Activated T-helper 1 cell treated with anti-CD3 and anti-CD28 coated beads, Interleukin-12 subunit alpha, Interleukin-12 subunit beta, Interleukin-2, Interleukin-4 antibody, amounts not matched to agents 30 ng/mL and 10 ng/mL and 1 ng/mL, durations not matched to agents 14 hours and 24 hours and 36 hours (primary cell): Measurements from ENCODE around the gene PPFIBP2. TPM values are rescaled to one million over a fixed set of nuclear protein-coding genes. Genes with fewer than 3 reads are reported as not detected.

Experiments used
- DNase-seq: peaks from one replicate; pipeline ENCODE4 v3.0.0; 2021; ENCODE audit warnings: low spot score
- H3K27ac Mint-ChIP-seq: one replicate; pipeline ENCODE4 v1.8.0; 2021; ENCODE audit warnings: mild to moderate bottlenecking, mixed read lengths
- H3K27me3 Mint-ChIP-seq: one replicate; pipeline ENCODE4 v1.8.0; 2022; ENCODE audit warnings: mild to moderate bottlenecking, moderate library complexity, mixed read lengths; ENCODE audit not compliant: insufficient read depth
- H3K36me3 Mint-ChIP-seq: one replicate; pipeline ENCODE4 v1.8.0; 2021; ENCODE audit warnings: low read depth, mixed read lengths
- H3K4me1 Mint-ChIP-seq: one replicate; pipeline ENCODE4 v1.8.0; 2021; ENCODE audit warnings: low read depth, mixed read lengths
- H3K4me3 Mint-ChIP-seq: one replicate; pipeline ENCODE4 v1.8.0; 2021; ENCODE audit warnings: mild to moderate bottlenecking, moderate library complexity, mixed read lengths
- H3K9me3 Mint-ChIP-seq: one replicate; pipeline ENCODE4 v1.8.0; 2021; ENCODE audit warnings: mixed read lengths
- intact Hi-C: fragments of 100-400 bp; cut with micrococcal nuclease; formaldehyde crosslinking; loops from one replicate; pipeline ENCODE4 v1.15.1; 2024
- total RNA-seq: library from RNA; stranded (reverse); gene quantifications from 2 replicates; pipeline ENCODE4 v1.2.3, GENCODE V29; 2022

The PPFIBP2 gene
- total RNA-seq, 1 donor from 2014 or later, result 0.62 TPM

DNA sequence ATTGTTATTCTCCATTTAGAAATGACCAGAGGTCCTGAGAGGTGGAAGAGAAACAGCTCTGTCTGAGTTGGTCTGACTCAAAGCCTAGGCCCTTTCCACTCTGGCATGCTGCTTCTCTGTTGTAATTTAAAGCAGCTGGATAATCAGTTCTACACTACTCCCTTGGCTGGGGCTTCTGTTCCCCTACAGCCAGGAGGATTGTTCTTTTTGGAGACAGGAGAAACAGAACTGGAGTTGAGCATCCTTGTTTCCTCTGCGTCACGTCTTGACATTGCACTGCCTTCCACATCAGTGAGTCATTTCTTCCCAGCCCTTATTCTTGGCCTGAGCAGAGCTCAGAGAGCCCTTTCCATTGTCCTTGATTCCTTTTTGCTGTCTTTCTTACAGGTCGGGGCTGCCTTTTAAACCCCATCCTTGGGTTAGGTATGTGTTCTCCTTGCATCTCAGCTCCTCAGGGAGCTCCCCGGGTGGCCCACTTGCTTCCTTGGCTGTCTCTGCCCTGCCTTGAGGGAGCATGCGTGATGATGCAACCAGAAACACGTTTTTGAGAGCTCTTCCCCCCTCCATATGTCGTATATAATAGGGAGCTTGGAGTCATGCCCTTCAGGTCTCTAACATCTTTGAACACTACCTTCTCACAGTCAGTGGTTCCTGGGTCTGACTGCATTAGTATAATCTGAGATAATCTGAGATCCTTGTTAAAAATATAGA lies 123.8 kb downstream of the PPFIBP2 start:
- Mint-ChIP-seq H3K27me3 (peaks cover 3% of the 10 kb centered on the region), H3K4me3 (no peak overlapping the region), H3K27ac (no peak overlapping the region), H3K9me3 (no peaks in the 10 kb centered on the region), H3K4me1 (no peaks in the 10 kb centered on the region), H3K36me3 (no peaks in the 10 kb centered on the region)
- intact Hi-C loops, result no loop called here
- DNase-seq, result no peak

DNA sequence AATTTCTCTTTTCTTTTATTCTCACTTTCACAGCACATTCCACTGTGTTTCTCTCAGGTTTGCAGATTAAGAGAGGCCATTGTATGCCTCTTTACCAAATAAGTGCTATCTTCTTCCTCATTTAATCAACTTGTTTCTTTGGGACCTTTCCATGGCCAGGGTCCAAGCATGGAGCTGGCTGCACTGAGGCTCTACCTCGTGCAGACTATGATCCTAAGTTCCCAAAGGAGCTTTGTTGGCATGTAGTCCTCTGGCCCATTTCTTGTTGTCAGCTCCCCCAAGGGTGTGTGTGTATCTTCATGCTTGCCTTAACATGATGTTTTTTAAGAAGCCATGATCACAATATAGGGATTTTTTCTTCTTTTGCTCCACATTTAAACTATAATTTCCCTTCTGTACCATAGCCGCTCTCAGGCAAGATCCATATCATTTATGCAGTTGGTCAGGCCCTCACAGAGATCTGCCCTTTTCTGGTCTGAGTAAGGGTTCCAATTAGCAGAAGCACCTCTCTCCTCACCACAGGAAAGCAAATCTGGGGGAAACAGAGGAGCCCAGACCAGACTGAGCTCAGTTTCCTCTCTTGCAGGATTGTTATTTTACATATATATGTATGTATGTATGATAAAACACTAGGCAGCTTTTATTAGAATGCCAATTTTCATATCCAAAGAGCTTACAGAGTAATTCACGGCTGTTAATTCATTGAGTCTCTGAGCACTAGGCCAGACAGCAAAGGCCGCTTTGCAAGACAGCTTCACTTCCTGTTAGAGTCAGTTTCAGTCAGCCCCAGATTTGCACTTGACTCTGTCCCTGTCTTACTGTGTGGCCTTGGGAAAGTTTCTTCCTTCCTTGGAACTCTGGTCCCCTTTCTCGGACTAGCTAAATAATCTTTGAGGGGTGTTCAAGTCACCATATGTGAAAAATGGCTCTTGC lies 125.2 kb downstream of the PPFIBP2 start:
- no peak for DNase-seq
- Mint-ChIP-seq H3K4me1 (no peaks in the 10 kb centered on the region), H3K9me3 (no peaks in the 10 kb centered on the region), H3K27me3 (peaks cover 3% of the 10 kb centered on the region), H3K27ac (no peak overlapping the region), H3K4me3 (no peak overlapping the region), H3K36me3 (no peaks in the 10 kb centered on the region)
- intact Hi-C loops, result no loop called here

DNA sequence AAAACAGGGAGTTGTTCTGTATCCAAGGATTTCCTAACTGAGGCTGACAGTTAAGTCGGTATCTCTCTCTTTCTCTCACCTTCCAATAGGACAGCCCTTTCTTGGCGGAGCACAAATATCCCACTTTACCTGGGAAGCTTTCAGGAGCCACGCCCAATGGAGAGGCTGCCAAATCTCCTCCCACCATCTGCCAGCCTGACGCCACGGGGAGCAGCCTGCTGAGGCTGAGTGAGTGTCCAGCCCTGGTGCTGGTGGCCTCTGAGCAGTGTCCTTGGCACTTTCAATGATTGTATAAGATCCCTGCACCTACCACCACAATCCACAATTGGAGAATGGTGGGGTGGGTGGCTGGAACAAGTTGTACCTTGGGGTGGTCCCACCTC lies 125.8 kb downstream of the PPFIBP2 start:
- H3K27me3 Mint-ChIP-seq, result peaks cover 3% of the 10 kb centered on the region
- no peaks in the 10 kb centered on the region for H3K36me3 Mint-ChIP-seq
- no peaks in the 10 kb centered on the region for H3K4me1 Mint-ChIP-seq
- H3K27ac Mint-ChIP-seq, result no peak overlapping the region
- H3K4me3 Mint-ChIP-seq, result no peak overlapping the region
- no peaks in the 10 kb centered on the region for H3K9me3 Mint-ChIP-seq
- DNase-seq, result no peak
- intact Hi-C loops, result no loop called here

DNA sequence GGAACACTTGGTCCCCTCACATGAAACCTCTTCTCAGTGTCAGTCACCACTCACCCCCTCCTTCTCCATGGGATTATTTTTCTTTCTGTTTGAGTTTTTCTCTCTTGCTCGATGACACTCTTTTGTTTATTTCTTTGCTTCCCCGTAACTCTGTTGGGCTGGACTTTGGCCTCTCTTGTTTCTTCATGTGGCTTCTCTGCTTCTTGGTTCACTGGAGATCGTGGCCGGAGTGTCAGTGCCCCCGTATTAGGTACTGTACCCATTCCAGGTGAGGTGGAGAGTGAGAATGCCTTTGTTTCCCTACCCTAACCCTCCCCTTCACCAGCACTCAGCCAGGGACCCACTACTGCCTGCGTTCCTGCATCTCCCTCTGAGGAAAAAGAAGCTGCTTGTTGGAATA lies 127.0 kb downstream of the PPFIBP2 start:
- DNase-seq, result no peak
- no peak overlapping the region for H3K27ac Mint-ChIP-seq
- H3K4me3 Mint-ChIP-seq, result no peak overlapping the region
- H3K4me1 Mint-ChIP-seq, result no peaks in the 10 kb centered on the region
- no peaks in the 10 kb centered on the region for H3K36me3 Mint-ChIP-seq
- peaks cover 3% of the 10 kb centered on the region for H3K27me3 Mint-ChIP-seq
- intact Hi-C loops, result no loop called here
- H3K9me3 Mint-ChIP-seq, result no peaks in the 10 kb centered on the region

DNA sequence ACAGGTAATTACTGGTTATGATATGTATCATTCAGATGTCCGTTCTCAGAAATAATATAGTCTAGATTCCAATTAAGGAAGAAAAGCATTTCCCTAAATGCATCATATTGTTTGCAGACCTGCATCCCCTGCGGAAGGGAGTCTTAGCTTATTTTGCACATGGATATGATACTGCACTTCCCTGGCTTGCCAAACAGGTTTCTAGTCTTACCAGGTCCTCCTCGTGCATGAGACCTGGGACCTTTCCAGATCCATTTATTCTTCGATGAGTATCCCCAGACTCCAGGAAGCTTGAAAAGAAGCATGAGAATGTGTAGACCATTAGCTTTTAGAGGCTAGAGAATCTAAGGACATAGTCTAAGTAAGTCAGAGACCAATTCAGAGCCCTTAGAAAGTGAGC lies 128.9 kb downstream of the PPFIBP2 start:
- H3K27ac Mint-ChIP-seq, result no peak overlapping the region
- peaks cover 3% of the 10 kb centered on the region for H3K27me3 Mint-ChIP-seq
- intact Hi-C loops, result no loop called here
- DNase-seq, result no peak
- H3K9me3 Mint-ChIP-seq, result no peaks in the 10 kb centered on the region
- no peaks in the 10 kb centered on the region for H3K36me3 Mint-ChIP-seq
- H3K4me1 Mint-ChIP-seq, result no peaks in the 10 kb centered on the region
- H3K4me3 Mint-ChIP-seq, result no peak overlapping the region

DNA sequence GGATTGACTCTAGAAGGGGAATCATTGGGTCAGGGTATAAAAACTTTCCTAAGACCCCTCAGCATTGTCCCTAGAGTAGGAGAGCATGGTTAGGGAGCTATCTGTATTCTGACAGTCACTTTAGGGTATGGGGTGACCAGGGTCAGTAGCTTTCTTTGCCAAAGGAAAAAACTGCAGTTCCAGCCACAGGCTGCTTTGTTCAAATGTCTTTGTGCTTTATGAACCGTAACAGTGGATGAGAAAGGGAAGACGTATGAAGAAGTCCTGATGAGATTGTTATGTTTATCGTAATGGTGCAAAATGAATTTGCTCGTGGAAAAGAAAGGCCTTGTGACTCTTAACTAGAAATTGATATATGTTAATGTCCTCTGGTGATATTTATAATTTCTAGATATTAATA lies 129.5 kb downstream of the PPFIBP2 start:
- no peaks in the 10 kb centered on the region for H3K4me1 Mint-ChIP-seq
- no peak overlapping the region for H3K4me3 Mint-ChIP-seq
- no peaks in the 10 kb centered on the region for H3K36me3 Mint-ChIP-seq
- no peaks in the 10 kb centered on the region for H3K9me3 Mint-ChIP-seq
- intact Hi-C loops, result no loop called here
- H3K27ac Mint-ChIP-seq, result no peak overlapping the region
- DNase-seq, result no peak
- H3K27me3 Mint-ChIP-seq, result peaks cover 3% of the 10 kb centered on the region

DNA sequence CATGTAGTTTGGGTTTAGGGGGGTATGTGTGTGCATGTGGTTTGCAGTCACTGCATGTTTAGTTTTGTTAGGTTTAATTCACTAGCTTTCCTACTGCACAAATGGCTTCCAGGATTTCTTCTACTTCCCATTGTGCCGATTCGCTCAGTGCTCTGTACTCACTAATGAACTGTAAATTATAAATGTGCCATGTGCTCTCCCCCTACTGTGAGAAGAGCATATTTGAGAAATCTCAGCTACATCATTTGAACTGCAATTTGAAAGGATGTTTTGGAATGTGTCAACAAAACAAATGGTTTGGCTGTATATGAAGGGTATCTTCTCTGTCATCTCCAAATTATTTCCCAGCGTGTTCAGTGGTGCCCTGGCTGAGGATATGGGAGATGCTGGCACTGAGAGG lies 131.4 kb downstream of the PPFIBP2 start:
- H3K27me3 Mint-ChIP-seq, result peaks cover 5% of the 10 kb centered on the region
- no peaks in the 10 kb centered on the region for H3K9me3 Mint-ChIP-seq
- H3K4me1 Mint-ChIP-seq, result no peaks in the 10 kb centered on the region
- no peaks in the 10 kb centered on the region for H3K36me3 Mint-ChIP-seq
- no peak overlapping the region for H3K4me3 Mint-ChIP-seq
- no peak for DNase-seq
- no peak overlapping the region for H3K27ac Mint-ChIP-seq
- intact Hi-C loops, result no loop called here

DNA sequence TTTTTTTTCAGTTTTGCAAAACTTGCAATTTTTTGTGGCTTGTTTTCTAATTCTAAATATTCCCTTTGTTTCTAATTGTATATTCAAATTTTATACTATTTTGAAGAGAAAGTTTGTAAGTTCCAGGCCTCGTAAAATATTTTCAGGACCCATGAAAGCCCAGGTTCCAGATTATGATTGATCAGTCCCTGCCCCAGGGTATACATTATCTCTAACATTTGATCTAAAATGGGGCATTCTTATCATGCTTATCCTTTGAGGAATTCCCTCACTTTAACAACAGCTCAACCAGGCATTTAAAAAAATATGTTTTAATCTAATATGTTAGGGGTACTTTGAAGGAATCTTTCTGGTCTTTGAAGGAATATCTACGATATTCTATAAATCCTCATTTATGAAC lies 133.1 kb downstream of the PPFIBP2 start:
- no peaks in the 10 kb centered on the region for H3K36me3 Mint-ChIP-seq
- no peaks in the 10 kb centered on the region for H3K4me1 Mint-ChIP-seq
- H3K27me3 Mint-ChIP-seq, result peaks cover 5% of the 10 kb centered on the region
- intact Hi-C loops, result no loop called here
- no peaks in the 10 kb centered on the region for H3K9me3 Mint-ChIP-seq
- no peak for DNase-seq
- no peak overlapping the region for H3K4me3 Mint-ChIP-seq
- no peak overlapping the region for H3K27ac Mint-ChIP-seq

DNA sequence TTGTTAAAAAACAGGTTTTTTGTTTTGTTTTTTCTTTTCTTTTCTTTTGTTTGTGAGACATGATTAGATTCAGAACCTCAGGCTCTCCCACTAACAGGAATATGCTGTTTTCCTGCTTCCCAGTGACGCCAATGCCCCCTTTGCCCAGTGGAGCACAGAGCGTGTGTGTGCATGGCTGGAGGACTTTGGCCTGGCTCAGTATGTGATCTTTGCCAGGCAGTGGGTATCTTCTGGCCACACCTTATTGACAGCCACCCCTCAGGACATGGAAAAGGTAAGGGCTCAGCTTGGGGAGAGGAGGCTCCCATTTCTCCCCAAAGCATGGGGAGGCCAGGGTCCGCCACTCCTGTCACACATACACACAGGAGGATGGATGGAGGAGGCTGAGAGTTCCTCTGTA lies 134.5 kb downstream of the PPFIBP2 start:
- Mint-ChIP-seq H3K27me3 (peaks cover 2% of the 10 kb centered on the region), H3K4me3 (no peak overlapping the region), H3K4me1 (no peaks in the 10 kb centered on the region), H3K36me3 (no peaks in the 10 kb centered on the region), H3K27ac (no peak overlapping the region), H3K9me3 (no peaks in the 10 kb centered on the region)
- DNase-seq, result no peak
- intact Hi-C loops, result no loop called here

DNA sequence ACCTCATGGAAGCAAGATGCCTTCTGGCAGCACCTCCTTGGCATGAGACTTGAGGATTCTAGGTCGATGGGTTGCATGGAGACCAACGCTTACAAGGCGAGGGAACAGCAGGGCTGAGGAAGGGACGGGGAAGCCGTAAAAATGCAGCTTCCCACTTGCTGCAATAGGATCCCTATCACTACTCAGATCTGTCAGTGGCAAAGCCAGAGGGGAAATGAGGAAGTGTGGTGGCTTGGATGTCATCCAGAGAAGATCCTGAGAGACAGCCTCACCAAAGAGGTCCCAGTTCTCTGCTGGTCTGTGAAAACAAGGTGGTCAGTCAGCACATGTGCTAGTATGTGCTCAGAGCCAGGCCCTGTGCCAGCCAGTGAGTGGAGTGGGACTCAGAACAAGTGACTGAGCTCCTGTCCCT lies 137.3 kb downstream of the PPFIBP2 start:
- H3K27ac Mint-ChIP-seq, result no peak overlapping the region
- intact Hi-C loops, result no loop called here
- no peak overlapping the region for H3K4me3 Mint-ChIP-seq
- peaks cover 2% of the 10 kb centered on the region for H3K27me3 Mint-ChIP-seq
- DNase-seq, result no peak
- H3K36me3 Mint-ChIP-seq, result no peaks in the 10 kb centered on the region
- no peaks in the 10 kb centered on the region for H3K4me1 Mint-ChIP-seq
- H3K9me3 Mint-ChIP-seq, result no peaks in the 10 kb centered on the region

DNA sequence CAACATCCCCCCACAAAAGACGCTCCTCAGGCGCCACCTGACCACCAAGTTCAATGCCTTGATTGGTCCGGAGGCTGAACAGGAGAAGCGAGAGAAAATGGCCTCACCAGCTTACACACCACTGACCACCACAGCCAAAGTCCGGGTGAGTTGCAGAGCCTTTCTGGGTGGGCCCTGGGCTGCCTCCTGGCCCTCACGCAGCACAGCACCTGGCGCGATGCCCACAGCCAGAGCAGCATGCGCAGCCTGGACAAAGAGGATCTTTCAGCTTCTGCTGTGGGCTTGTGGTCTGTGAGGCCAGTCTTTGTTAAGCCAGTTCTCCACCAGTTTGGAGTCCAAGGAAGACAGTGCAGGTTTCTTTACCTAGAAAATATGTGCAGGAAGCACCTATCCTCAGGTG lies 137.9 kb downstream of the PPFIBP2 start:
- Mint-ChIP-seq H3K36me3 (no peaks in the 10 kb centered on the region), H3K4me3 (no peak overlapping the region), H3K27ac (no peak overlapping the region), H3K4me1 (no peaks in the 10 kb centered on the region), H3K27me3 (peaks cover 2% of the 10 kb centered on the region), H3K9me3 (no peaks in the 10 kb centered on the region)
- DNase-seq, result no peak
- intact Hi-C loops, result no loop called here

DNA sequence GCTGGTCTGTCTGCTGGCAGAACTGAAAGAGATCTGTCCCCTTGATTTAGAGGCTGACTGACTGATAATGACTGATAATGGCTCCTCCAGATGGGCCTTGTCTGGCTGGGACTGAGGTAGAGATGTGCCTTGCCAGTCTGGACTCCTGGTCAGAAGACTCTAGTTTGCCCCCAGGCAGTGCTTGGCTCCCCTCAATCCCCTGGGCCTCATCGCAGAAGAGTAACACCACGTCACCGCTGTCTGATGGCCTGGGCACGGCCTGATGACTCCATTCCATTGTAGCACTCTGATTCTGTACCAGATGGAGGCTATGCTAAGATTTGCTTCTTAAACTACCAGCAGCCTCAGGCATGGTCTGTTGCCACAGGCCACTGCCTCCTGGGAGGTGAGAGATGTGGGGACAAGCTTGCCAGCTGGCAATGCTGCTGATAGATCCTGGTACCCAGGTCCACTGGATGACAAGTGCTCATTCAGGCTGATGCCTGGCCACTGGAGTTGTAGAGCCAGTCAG lies 140.5 kb downstream of the PPFIBP2 start:
- Mint-ChIP-seq H3K4me1 (no peaks in the 10 kb centered on the region), H3K4me3 (no peak overlapping the region), H3K36me3 (no peaks in the 10 kb centered on the region), H3K27ac (no peak overlapping the region), H3K27me3 (peaks cover 2% of the 10 kb centered on the region), H3K9me3 (no peaks in the 10 kb centered on the region)
- intact Hi-C loops, result no loop called here
- no peak for DNase-seq
